Tibial nerve (tissue), 3 donors: ENCODE results near the gene C3orf52.

Experiments
- POLR2A ChIP-seq, 2 donors: fragments of 450-650 bp; IDR thresholded peaks; one replicate each; pipeline ENCODE4 v1.6.1; 2017; ENCODE audit warnings: antibody characterized with exemption in 2 of 2, mild to moderate bottlenecking in 2 of 2, moderate library complexity in 2 of 2
- TF ChIP-seq, protein P1 (sequence below), 5 experiments: fragments of 200-600 bp in 3 of 5; fragments of 450-650 bp in 2 of 5; sonication (generic) in 3 of 5; IDR thresholded peaks; one replicate each; pipeline ENCODE4 v1.5.1; 2016 to 2019; ENCODE audit warnings: antibody characterized with exemption in 5 of 5, mild to moderate bottlenecking in 3 of 5, moderate library complexity in 2 of 5

DNA sequence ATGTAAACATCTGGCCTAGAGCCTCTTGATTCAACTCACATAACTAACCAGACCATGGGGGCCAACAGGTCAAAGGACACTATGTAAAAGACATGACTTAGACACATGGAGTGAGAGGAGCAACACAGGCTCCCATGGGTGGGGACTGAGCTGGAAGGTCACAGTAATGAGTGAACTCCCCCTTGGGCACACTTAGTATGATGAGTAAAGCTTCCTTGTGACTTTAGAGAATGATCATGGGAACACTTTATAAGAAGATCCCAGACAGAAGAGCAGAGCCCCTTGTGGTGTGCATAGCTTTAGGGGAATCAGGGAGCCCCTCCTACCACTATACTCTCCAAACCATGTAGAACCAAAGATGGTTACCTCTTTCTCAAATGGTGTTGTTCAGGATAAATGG is 36.7 kb downstream of the C3orf52 start:
- TF ChIP-seq, protein P1, sequence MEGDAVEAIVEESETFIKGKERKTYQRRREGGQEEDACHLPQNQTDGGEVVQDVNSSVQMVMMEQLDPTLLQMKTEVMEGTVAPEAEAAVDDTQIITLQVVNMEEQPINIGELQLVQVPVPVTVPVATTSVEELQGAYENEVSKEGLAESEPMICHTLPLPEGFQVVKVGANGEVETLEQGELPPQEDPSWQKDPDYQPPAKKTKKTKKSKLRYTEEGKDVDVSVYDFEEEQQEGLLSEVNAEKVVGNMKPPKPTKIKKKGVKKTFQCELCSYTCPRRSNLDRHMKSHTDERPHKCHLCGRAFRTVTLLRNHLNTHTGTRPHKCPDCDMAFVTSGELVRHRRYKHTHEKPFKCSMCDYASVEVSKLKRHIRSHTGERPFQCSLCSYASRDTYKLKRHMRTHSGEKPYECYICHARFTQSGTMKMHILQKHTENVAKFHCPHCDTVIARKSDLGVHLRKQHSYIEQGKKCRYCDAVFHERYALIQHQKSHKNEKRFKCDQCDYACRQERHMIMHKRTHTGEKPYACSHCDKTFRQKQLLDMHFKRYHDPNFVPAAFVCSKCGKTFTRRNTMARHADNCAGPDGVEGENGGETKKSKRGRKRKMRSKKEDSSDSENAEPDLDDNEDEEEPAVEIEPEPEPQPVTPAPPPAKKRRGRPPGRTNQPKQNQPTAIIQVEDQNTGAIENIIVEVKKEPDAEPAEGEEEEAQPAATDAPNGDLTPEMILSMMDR (IDR thresholded peaks at IDR 0.05), result no peak
- TF ChIP-seq POLR2A (IDR thresholded peaks at IDR 0.05), result no peak
